CD8-positive, alpha-beta memory T cell (primary cell): ENCODE measurements around the gene GEN1. TPM values are rescaled to one million over a fixed set of nuclear protein-coding genes. Genes with fewer than 3 reads are reported as not detected.

Source experiments
- CTCF ChIA-PET: fragments of 350-600 bp; sonication (Branson Sonifier 250); formaldehyde crosslinking; loops from one replicate; lab custom pipeline; 2021; ENCODE audit warnings: antibody characterized with exemption; lab: Charles Lee
- POLR2A ChIA-PET: fragments of 350-600 bp; sonication (Branson Sonifier 250); formaldehyde crosslinking; loops from one replicate; lab custom pipeline; 2021; ENCODE audit warnings: antibody characterized with exemption; lab: Charles Lee
- DNase-seq, 5 donors: peaks; one replicate each; pipeline versions ENCODE4 v3.0.0 to v3.0.0-alpha.2; 2020 to 2022; ENCODE audit warnings: mixed read lengths in 1 of 5
- H3K27ac ChIP-seq: one replicate; pipeline ENCODE4 v1.7.0; 2013; ENCODE audit warnings: low read depth, mild to moderate bottlenecking, low read length, moderate library complexity
- H3K27me3 ChIP-seq: 2 replicates; pipeline ENCODE4 v1.7.0; 2013; ENCODE audit warnings: low read length, mild to moderate bottlenecking; ENCODE audit not compliant: insufficient read depth, poor library complexity, severe bottlenecking
- H3K36me3 ChIP-seq: 2 replicates; pipeline ENCODE4 v1.7.0; 2013; ENCODE audit warnings: mild to moderate bottlenecking, low read length, moderate library complexity; ENCODE audit not compliant: insufficient read depth
- H3K4me1 ChIP-seq: 2 replicates; pipeline ENCODE4 v1.7.0; 2013; ENCODE audit warnings: mild to moderate bottlenecking, low read length, moderate library complexity; ENCODE audit not compliant: insufficient read depth
- H3K4me3 ChIP-seq: 2 replicates; pipeline ENCODE4 v1.7.0; 2013; ENCODE audit warnings: mild to moderate bottlenecking, low read length
- H3K9me3 ChIP-seq: 2 replicates; pipeline ENCODE4 v1.7.0; 2013; ENCODE audit warnings: mild to moderate bottlenecking, low read length
- H3K27ac Mint-ChIP-seq, 8 donors: one replicate each; pipeline ENCODE4 v1.8.0; 2020 to 2021; ENCODE audit warnings: mixed read lengths in 8 of 8, mild to moderate bottlenecking in 6 of 8, inconsistent platforms in 3 of 8, moderate library complexity in 3 of 8
- H3K27me3 Mint-ChIP-seq, 2 donors: one replicate each; pipeline ENCODE4 v1.8.0; 2020 to 2021; ENCODE audit warnings: mixed read lengths in 2 of 2, mild to moderate bottlenecking in 1 of 2, moderate library complexity in 1 of 2
- H3K36me3 Mint-ChIP-seq, 3 donors: one replicate each; pipeline ENCODE4 v1.8.0; 2020 to 2021; ENCODE audit warnings: mixed read lengths in 3 of 3, inconsistent platforms in 1 of 3, mild to moderate bottlenecking in 1 of 3
- H3K4me1 Mint-ChIP-seq, 3 donors: one replicate each; pipeline ENCODE4 v1.8.0; 2020 to 2021; ENCODE audit warnings: mixed read lengths in 3 of 3, inconsistent platforms in 1 of 3, mild to moderate bottlenecking in 1 of 3
- H3K4me3 Mint-ChIP-seq, 7 donors: one replicate each; pipeline ENCODE4 v1.8.0; 2020 to 2021; ENCODE audit warnings: mixed read lengths in 7 of 7, mild to moderate bottlenecking in 6 of 7, moderate library complexity in 4 of 7, inconsistent platforms in 2 of 7
- H3K9me3 Mint-ChIP-seq, 5 donors: one replicate each; pipeline ENCODE4 v1.8.0; 2020 to 2022; ENCODE audit warnings: mixed read lengths in 5 of 5, mild to moderate bottlenecking in 3 of 5, moderate library complexity in 2 of 5, inconsistent platforms in 1 of 5
- polyA plus RNA-seq: library from polyadenylated mRNA; unstranded; fragments of 300-500 nt; fragmentation: Illumina TruSeq; gene quantifications from one replicate; pipeline ENCODE4 v1.2.3, GENCODE V29; 2021
- total RNA-seq, 2 experiments: library from RNA; stranded (reverse); gene quantifications; one replicate each; pipeline ENCODE4 v1.2.3, GENCODE V29; 2021

GEN1 gene
- total and polyA plus RNA-seq, 3 experiments from 2014 or later, result 0.31 to 28.8 (median 23.6) TPM

DNA sequence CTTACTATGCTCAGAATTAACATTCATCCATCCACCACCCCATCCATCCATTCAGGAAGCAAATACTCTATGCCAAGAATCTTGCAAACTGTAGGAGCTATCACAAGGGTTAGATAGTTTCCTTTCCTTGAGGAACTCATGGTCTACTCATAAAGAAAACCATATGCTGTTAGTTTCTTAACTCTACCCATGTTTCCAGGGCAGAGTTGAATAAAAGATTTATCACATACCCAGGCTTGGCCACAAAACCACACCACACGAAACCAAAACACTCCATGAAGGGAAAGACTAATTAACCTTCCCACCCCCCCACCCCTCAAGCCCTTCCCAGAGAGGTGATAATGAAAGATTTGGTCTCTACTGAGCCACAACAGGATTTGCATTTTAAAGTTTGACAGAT lies 38.6 kb downstream of the GEN1 start:
- Histone ChIP-seq H3K9me3 (no peaks in the 10 kb centered on the region), H3K4me3 (no peak overlapping the region), H3K36me3 (no peaks in the 10 kb centered on the region), H3K27ac (no peak overlapping the region), H3K4me1 (no peaks in the 10 kb centered on the region), H3K27me3 (peaks cover 12% of the 10 kb centered on the region)
- ChIA-PET POLR2A (no interaction called here), CTCF (no interaction called here)
- Mint-ChIP-seq H3K9me3 (no peaks in the 10 kb centered on the region), H3K27me3 (peaks cover 6 to 52% of the 10 kb centered on the region in 2 donors), H3K36me3 (no peaks in the 10 kb centered on the region), H3K27ac (no peak overlapping the region), H3K4me1 (no peaks in the 10 kb centered on the region), H3K4me3 (no peak overlapping the region)
- no peak for DNase-seq

DNA sequence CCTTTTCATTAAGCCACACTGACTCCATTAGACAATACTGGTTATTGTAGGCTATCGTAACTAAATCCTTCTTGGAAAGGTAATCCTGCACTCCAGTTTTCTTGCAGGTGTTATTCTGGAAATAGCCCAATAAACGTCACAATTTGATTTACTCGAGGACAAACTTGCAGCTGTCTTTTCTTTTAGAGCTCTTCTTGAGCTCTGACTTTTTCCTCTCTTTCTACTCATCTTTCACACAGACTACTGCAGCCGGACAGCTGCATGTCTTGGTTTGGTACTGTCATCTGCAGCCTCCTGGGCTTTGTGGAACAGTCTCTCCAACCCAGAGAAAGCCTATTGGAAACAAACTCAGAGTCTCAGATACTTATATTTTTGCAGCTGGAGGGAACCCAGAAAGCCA lies 39.4 kb downstream of the GEN1 start:
- ChIA-PET POLR2A (no interaction called here), CTCF (no interaction called here)
- Histone ChIP-seq H3K36me3 (no peaks in the 10 kb centered on the region), H3K4me3 (no peak overlapping the region), H3K9me3 (no peaks in the 10 kb centered on the region), H3K4me1 (no peaks in the 10 kb centered on the region), H3K27me3 (peaks cover 12% of the 10 kb centered on the region), H3K27ac (no peak overlapping the region)
- no peaks in the 10 kb centered on the region for H3K9me3 Mint-ChIP-seq
- H3K4me1 Mint-ChIP-seq, result no peaks in the 10 kb centered on the region
- no peak for DNase-seq
- peak overlapping the region in 1 of 8 donors; percentile 88 for H3K27ac Mint-ChIP-seq
- no peaks in the 10 kb centered on the region for H3K36me3 Mint-ChIP-seq
- peaks cover 6 to 56% of the 10 kb centered on the region in 2 donors for H3K27me3 Mint-ChIP-seq
- H3K4me3 Mint-ChIP-seq, result no peak overlapping the region

DNA sequence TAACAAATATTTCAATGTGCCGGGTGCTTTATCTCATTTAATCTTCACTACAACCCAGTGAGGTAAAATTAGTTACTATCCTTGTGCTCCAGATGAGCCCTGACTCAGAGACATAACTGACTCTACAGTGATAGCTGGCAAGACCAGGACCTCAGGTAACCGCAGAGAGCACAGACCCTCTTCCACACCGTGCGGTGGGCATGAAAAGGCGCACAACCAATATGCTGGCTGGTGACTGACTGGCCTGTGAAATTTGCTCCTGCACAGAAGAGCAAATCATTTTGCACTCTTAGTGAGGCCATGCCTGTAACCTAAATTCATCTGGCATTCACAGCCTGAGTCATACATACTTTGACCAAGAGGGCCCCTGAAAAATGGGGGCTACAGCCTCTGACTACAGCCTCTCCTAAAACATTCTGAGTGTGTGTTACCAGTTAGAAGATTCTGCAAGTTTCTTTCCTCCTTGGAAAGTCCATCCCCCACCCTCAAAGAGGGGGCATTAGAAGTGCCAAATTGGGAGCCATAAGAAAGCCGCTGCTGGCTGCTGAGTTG lies 39.9 kb downstream of the GEN1 start:
- Histone ChIP-seq H3K27me3 (peaks cover 12% of the 10 kb centered on the region), H3K9me3 (no peaks in the 10 kb centered on the region), H3K27ac (no peak overlapping the region), H3K4me3 (no peak overlapping the region), H3K4me1 (no peaks in the 10 kb centered on the region), H3K36me3 (no peaks in the 10 kb centered on the region)
- H3K4me3 Mint-ChIP-seq, result no peak overlapping the region
- no peaks in the 10 kb centered on the region for H3K36me3 Mint-ChIP-seq
- ChIA-PET CTCF (no interaction called here), POLR2A (no interaction called here)
- no peaks in the 10 kb centered on the region for H3K4me1 Mint-ChIP-seq
- DNase-seq, result no peak
- H3K27me3 Mint-ChIP-seq, result peaks cover 6 to 61% of the 10 kb centered on the region in 2 donors
- no peak overlapping the region for H3K27ac Mint-ChIP-seq
- no peaks in the 10 kb centered on the region for H3K9me3 Mint-ChIP-seq

DNA sequence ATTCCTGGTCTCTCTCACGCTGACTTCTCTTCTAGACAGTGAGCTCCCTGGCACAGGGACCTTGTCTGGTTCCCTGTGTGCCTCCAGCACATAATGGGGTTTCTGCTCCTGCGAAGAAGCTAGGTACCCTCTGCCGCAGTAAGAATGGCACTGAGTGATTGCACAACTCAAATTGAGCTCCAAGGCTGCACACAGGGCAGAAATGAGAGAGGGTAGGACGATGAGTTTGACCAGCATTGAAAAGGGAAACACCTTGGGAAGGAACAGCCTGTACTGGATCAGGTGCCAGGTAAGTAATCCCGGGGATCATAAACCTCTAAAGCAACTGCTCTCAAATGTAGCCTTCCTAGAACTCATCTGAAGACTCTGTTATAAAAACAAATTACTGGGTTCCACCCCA lies 41.4 kb downstream of the GEN1 start:
- CTCF ChIA-PET, result interaction anchor here (1.1 kb wide), 1 partner anchor 76 kb away, joined by 3 read pairs; no protein-coding TSS in a partner anchor
- Mint-ChIP-seq H3K4me1 (no peaks in the 10 kb centered on the region), H3K27ac (no peak overlapping the region), H3K36me3 (no peaks in the 10 kb centered on the region), H3K27me3 (peaks cover 6 to 67% of the 10 kb centered on the region in 2 donors), H3K9me3 (no peaks in the 10 kb centered on the region), H3K4me3 (no peak overlapping the region)
- Histone ChIP-seq H3K36me3 (no peaks in the 10 kb centered on the region), H3K27me3 (peaks cover 12% of the 10 kb centered on the region), H3K27ac (no peak overlapping the region), H3K4me3 (no peak overlapping the region), H3K9me3 (no peaks in the 10 kb centered on the region), H3K4me1 (no peaks in the 10 kb centered on the region)
- DNase-seq, result no peak
- POLR2A ChIA-PET, result no interaction called here

DNA sequence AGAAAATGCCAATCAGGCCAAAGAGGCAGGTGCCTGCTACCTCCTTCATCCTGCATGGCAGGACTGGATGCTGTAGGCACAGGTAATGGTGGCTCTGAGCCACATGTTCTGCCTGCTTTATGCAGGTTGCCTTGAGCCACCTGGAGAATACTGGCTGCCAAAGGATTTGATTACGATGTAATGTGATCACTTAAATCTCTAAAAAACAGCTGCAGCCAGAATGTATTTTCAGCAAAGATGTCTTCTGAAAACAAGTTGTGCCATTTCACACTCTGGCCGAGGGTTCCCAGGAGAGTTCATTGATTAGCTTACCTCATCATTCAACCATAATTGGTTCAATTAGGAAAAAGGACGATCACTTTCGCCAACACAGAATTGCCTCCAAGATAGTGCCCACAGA lies 44.4 kb downstream of the GEN1 start:
- DNase-seq, result no peak
- Histone ChIP-seq H3K9me3 (no peaks in the 10 kb centered on the region), H3K36me3 (no peaks in the 10 kb centered on the region), H3K27me3 (no peaks in the 10 kb centered on the region), H3K4me3 (no peak overlapping the region), H3K4me1 (no peaks in the 10 kb centered on the region), H3K27ac (no peak overlapping the region)
- peaks cover 3 to 41% of the 10 kb centered on the region in 2 donors for H3K27me3 Mint-ChIP-seq
- no peaks in the 10 kb centered on the region for H3K9me3 Mint-ChIP-seq
- no peaks in the 10 kb centered on the region for H3K36me3 Mint-ChIP-seq
- POLR2A ChIA-PET, result interaction anchor here (0.5 kb wide), 1 partner anchor 8 kb away, joined by 4 read pairs; no protein-coding TSS in a partner anchor
- no peak overlapping the region for H3K4me3 Mint-ChIP-seq
- H3K27ac Mint-ChIP-seq, result no peak overlapping the region
- CTCF ChIA-PET, result no interaction called here
- no peaks in the 10 kb centered on the region for H3K4me1 Mint-ChIP-seq

DNA sequence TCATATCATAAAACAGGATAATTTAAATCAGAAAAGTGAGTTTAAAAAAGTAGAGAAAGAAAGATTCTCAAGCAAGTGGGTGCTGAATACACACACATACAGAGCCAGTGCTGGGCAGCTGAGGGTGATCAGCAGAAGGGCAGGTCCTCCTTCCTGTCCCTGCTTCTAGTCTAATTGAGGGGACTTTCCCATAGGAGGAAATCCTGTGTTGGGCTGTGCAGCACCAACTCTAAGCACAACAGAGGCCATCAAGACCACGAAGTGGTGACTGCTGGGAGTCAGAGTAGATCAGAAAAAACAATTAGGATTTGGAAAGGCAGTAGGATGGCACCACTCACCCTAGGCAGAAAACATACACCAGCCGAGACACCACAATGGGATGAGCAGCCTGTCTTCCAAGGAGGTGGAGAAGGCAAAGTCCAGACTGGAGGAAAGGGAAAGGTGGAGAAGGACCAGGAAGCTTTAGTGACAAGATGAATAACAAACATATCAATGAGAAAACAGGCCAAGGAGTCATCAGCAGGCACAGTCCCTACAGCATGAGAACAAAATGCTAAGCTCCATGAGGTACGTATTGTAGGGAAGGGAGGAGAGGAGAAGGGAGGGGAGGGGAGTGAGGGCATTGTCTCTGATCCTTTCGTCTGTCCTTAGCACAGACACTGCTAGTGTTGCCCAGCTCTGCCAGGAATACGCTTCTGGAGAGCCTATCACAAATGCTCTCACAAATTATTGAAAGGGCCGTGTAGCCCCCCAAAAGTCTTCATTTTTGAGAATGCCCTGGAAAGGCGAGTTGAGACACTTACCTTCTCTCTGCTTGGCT lies 45.6 kb downstream of the GEN1 start:
- Mint-ChIP-seq H3K27me3 (peaks cover 2 to 45% of the 10 kb centered on the region in 2 donors), H3K4me3 (no peak overlapping the region), H3K4me1 (no peaks in the 10 kb centered on the region), H3K36me3 (no peaks in the 10 kb centered on the region), H3K27ac (no peak overlapping the region), H3K9me3 (no peaks in the 10 kb centered on the region)
- no peak overlapping the region for H3K4me3 ChIP-seq
- CTCF ChIA-PET, result no interaction called here
- H3K27ac ChIP-seq, result no peak overlapping the region
- H3K36me3 ChIP-seq, result no peaks in the 10 kb centered on the region
- POLR2A ChIA-PET, result no interaction called here
- H3K27me3 ChIP-seq, result no peaks in the 10 kb centered on the region
- no peaks in the 10 kb centered on the region for H3K4me1 ChIP-seq
- H3K9me3 ChIP-seq, result no peaks in the 10 kb centered on the region
- no peak for DNase-seq

DNA sequence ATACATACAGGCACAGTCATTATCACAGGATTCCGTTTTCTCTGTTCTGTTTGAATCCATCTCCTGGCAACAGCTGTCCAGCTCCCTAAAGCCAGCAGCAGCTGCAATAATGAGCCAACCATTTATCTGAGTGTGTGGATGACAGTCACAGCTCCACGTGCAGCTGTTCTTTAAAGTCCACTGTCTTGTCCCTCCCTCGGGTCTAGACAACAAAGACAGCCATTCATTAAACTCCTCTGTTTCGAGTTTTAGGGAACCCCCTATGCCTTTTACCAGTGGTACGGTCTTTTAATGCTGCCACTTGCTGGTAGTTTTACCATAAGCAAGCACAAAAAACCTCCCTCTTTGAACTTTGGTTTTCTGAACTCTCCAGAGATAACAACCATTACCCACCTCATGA lies 46.3 kb downstream of the GEN1 start:
- Histone ChIP-seq H3K9me3 (no peaks in the 10 kb centered on the region), H3K27ac (no peak overlapping the region), H3K4me1 (no peaks in the 10 kb centered on the region), H3K36me3 (no peaks in the 10 kb centered on the region), H3K27me3 (no peaks in the 10 kb centered on the region), H3K4me3 (no peak overlapping the region)
- no peaks in the 10 kb centered on the region for H3K36me3 Mint-ChIP-seq
- no peaks in the 10 kb centered on the region for H3K9me3 Mint-ChIP-seq
- ChIA-PET CTCF (no interaction called here), POLR2A (no interaction called here)
- no peaks in the 10 kb centered on the region for H3K4me1 Mint-ChIP-seq
- H3K27ac Mint-ChIP-seq, result no peak overlapping the region
- no peak overlapping the region for H3K4me3 Mint-ChIP-seq
- peaks cover 1 to 43% of the 10 kb centered on the region in 2 donors for H3K27me3 Mint-ChIP-seq
- no peak for DNase-seq

DNA sequence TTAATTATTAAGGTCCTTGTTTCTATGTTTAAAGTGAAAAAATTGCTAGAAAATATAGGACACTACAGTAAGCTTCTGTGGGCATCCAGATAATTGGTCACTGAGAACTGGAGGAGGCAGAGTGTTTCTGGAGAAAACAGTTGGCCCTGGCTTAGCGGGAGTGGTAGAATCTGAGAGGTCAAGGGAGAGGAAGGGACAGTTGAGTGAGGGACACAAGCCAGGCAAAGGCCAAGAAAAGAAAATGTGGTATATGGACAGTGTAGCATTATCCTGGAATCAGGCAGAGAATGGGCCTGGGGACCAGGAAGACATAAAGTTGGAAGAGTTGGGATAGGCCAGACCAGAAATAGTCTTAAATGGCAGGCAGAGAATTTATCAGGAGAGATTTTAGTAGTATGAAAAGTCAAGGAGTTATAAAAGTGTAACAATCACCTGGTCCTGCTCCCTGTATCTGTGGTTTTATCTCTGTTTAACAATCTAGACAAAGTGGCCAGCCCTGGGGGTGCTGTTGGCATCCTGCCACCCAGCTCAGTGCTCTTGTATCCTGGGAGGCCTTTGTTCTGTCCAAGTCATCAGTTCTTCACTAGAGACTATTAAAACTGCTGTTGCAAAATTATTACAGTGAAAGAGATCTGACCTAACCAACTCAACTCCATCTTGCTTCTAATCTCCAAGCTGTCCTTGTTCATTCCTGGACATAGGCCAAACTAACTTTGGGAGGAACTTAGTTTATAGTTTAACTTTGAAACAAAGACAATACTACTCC lies 46.9 kb downstream of the GEN1 start:
- Histone ChIP-seq H3K4me3 (no peak overlapping the region), H3K27me3 (no peaks in the 10 kb centered on the region), H3K4me1 (no peaks in the 10 kb centered on the region), H3K27ac (no peak overlapping the region), H3K36me3 (no peaks in the 10 kb centered on the region), H3K9me3 (no peaks in the 10 kb centered on the region)
- no peaks in the 10 kb centered on the region for H3K9me3 Mint-ChIP-seq
- POLR2A ChIA-PET, result no interaction called here
- no peak overlapping the region for H3K27ac Mint-ChIP-seq
- H3K4me3 Mint-ChIP-seq, result peak overlapping the region in 1 of 7 donors; percentile 10
- DNase-seq, result no peak
- H3K36me3 Mint-ChIP-seq, result no peaks in the 10 kb centered on the region
- H3K4me1 Mint-ChIP-seq, result no peaks in the 10 kb centered on the region
- H3K27me3 Mint-ChIP-seq, result peaks cover 0 to 42% of the 10 kb centered on the region in 2 donors
- CTCF ChIA-PET, result no interaction called here
